BLaER1 (cell line): ENCODE data around the gene UGT2A1.

ENCODE experiments used
- H3K27ac ChIP-seq: shearing (Covaris generic); formaldehyde crosslinking; 2 replicates; pipeline ENCODE4 v1.8.1; 2022
- H3K27me3 ChIP-seq: shearing (Covaris generic); formaldehyde crosslinking; 2 replicates; pipeline ENCODE4 v1.8.1; 2022
- H3K36me3 ChIP-seq: shearing (Covaris generic); formaldehyde crosslinking; 2 replicates; pipeline ENCODE4 v1.8.1; 2022
- H3K4me1 ChIP-seq: shearing (Covaris generic); formaldehyde crosslinking; 2 replicates; pipeline ENCODE4 v1.8.1; 2022
- H3K4me2 ChIP-seq: shearing (Covaris generic); formaldehyde crosslinking; 2 replicates; pipeline ENCODE4 v1.8.1; 2022
- H3K4me3 ChIP-seq: shearing (Covaris generic); formaldehyde crosslinking; 2 replicates; pipeline ENCODE4 v1.8.1; 2022
- H3K9ac ChIP-seq: shearing (Covaris generic); formaldehyde crosslinking; 2 replicates; pipeline ENCODE4 v1.8.1; 2022
- H3K9me3 ChIP-seq: shearing (Covaris generic); formaldehyde crosslinking; 2 replicates; pipeline ENCODE4 v1.8.1; 2022
- H4K20me1 ChIP-seq: shearing (Covaris generic); formaldehyde crosslinking; 2 replicates; pipeline ENCODE4 v1.8.1; 2022
- Cebpa-rat ChIP-seq: shearing (Covaris generic); IDR thresholded peaks from 2 replicates; pipeline ENCODE4 v1.8.1; 2022

The UGT2A1 gene

GRCh38 chr4:69656653-69657158 is 3.7 kb upstream of the UGT2A1 start:
- Histone ChIP-seq H3K36me3 (no peaks in the 10 kb centered on the region), H3K27ac (no peak overlapping the region), H3K9ac (no peak overlapping the region), H3K4me1 (no peaks in the 10 kb centered on the region), H3K27me3 (no peaks in the 10 kb centered on the region), H4K20me1 (no peaks in the 10 kb centered on the region), H3K4me3 (no peak overlapping the region), H3K9me3 (peaks cover 9% of the 10 kb centered on the region; the same call in 1 of the 2 replicates), H3K4me2 (no peak overlapping the region)
- TF ChIP-seq Cebpa-rat = no peak

- Histone ChIP-seq H3K4me1 (no peaks in the 10 kb centered on the region), H3K36me3 (no peaks in the 10 kb centered on the region), H3K27ac (no peak overlapping the region), H3K4me2 (no peak overlapping the region), H3K9ac (no peak overlapping the region), H4K20me1 (no peaks in the 10 kb centered on the region), H3K27me3 (no peaks in the 10 kb centered on the region), H3K4me3 (no peak overlapping the region), H3K9me3 (no peaks in the 10 kb centered on the region)
- TF ChIP-seq Cebpa-rat = no peak
Measured at GRCh38 chr4:69650872-69651271, 2.2 kb downstream of the UGT2A1 start.

- Histone ChIP-seq H3K27me3 (no peaks in the 10 kb centered on the region), H4K20me1 (no peaks in the 10 kb centered on the region), H3K4me3 (no peak overlapping the region), H3K4me1 (no peaks in the 10 kb centered on the region), H3K27ac (no peak overlapping the region), H3K9ac (no peak overlapping the region), H3K9me3 (no peaks in the 10 kb centered on the region), H3K4me2 (no peak overlapping the region), H3K36me3 (no peaks in the 10 kb centered on the region)
- TF ChIP-seq Cebpa-rat = no peak
Measured at GRCh38 chr4:69649629-69650028, 3.4 kb downstream of the UGT2A1 start.

GRCh38 chr4:69649207-69649606 is 3.8 kb downstream of the UGT2A1 start:
- H3K27me3 ChIP-seq = no peaks in the 10 kb centered on the region
- no peaks in the 10 kb centered on the region for H3K9me3 ChIP-seq
- no peak for TF ChIP-seq Cebpa-rat
- no peak overlapping the region for H3K27ac ChIP-seq
- H3K4me1 ChIP-seq = no peaks in the 10 kb centered on the region
- H3K36me3 ChIP-seq = no peaks in the 10 kb centered on the region
- no peak overlapping the region for H3K9ac ChIP-seq
- H4K20me1 ChIP-seq = no peaks in the 10 kb centered on the region
- no peak overlapping the region for H3K4me2 ChIP-seq
- no peak overlapping the region for H3K4me3 ChIP-seq

GRCh38 chr4:69642961-69643360 is 10.1 kb downstream of the UGT2A1 start:
- H3K4me3 ChIP-seq = no peak overlapping the region
- H3K36me3 ChIP-seq = no peaks in the 10 kb centered on the region
- H3K4me1 ChIP-seq = no peaks in the 10 kb centered on the region
- no peak for TF ChIP-seq Cebpa-rat
- H4K20me1 ChIP-seq = no peaks in the 10 kb centered on the region
- no peaks in the 10 kb centered on the region for H3K27me3 ChIP-seq
- no peak overlapping the region for H3K9ac ChIP-seq
- no peak overlapping the region for H3K4me2 ChIP-seq
- H3K27ac ChIP-seq = no peak overlapping the region
- H3K9me3 ChIP-seq = no peaks in the 10 kb centered on the region

- Histone ChIP-seq H3K27ac (no peak overlapping the region), H3K4me2 (no peak overlapping the region), H3K36me3 (no peaks in the 10 kb centered on the region), H3K9ac (no peak overlapping the region), H3K4me1 (no peaks in the 10 kb centered on the region), H4K20me1 (no peaks in the 10 kb centered on the region), H3K4me3 (no peak overlapping the region), H3K9me3 (no peaks in the 10 kb centered on the region), H3K27me3 (no peaks in the 10 kb centered on the region)
- TF ChIP-seq Cebpa-rat = no peak
Measured at GRCh38 chr4:69640289-69640688, 12.8 kb downstream of the UGT2A1 start.

GRCh38 chr4:69639542-69639941 is 13.5 kb downstream of the UGT2A1 start, which contains the start of gene UGT2A2:
TSS of gene UGT2A2 (minus strand) at chr4:69639642. CDS start at chr4:69639640, 2 bp downstream.
- Histone ChIP-seq H3K36me3 (no peaks in the 10 kb centered on the region), H3K9ac (no peak within 1 kb of the TSS)
- TF ChIP-seq Cebpa-rat = no peak

GRCh38 chr4:69617083-69617694 is 35.9 kb downstream of the UGT2A1 start:
- no peaks in the 10 kb centered on the region for H3K9me3 ChIP-seq
- H3K4me1 ChIP-seq = no peaks in the 10 kb centered on the region
- no peak for TF ChIP-seq Cebpa-rat
- no peaks in the 10 kb centered on the region for H4K20me1 ChIP-seq
- no peaks in the 10 kb centered on the region for H3K27me3 ChIP-seq
- no peak overlapping the region for H3K9ac ChIP-seq
- no peak overlapping the region for H3K27ac ChIP-seq
- no peak overlapping the region for H3K4me3 ChIP-seq
- H3K36me3 ChIP-seq = no peaks in the 10 kb centered on the region
- no peak overlapping the region for H3K4me2 ChIP-seq

More at GRCh38 chr4:69639542-69639941, 13.5 kb downstream of the UGT2A1 start, which contains the start of gene UGT2A2:
- no peaks in the 10 kb centered on the region for H4K20me1 ChIP-seq
- H3K27me3 ChIP-seq = no peaks in the 10 kb centered on the region
- H3K9me3 ChIP-seq = no peaks in the 10 kb centered on the region
- no peaks in the 10 kb centered on the region for H3K4me1 ChIP-seq
- no peak within 1 kb of the TSS for H3K4me3 ChIP-seq
- H3K27ac ChIP-seq = no peak within 1 kb of the TSS
- H3K4me2 ChIP-seq = no peak within 1 kb of the TSS

GRCh38 chr4:69610484-69610883 is 42.6 kb downstream of the UGT2A1 start:
- Histone ChIP-seq H3K4me1 (no peaks in the 10 kb centered on the region), H3K4me3 (no peak overlapping the region), H4K20me1 (no peaks in the 10 kb centered on the region), H3K27ac (no peak overlapping the region), H3K4me2 (no peak overlapping the region), H3K36me3 (no peaks in the 10 kb centered on the region), H3K27me3 (no peaks in the 10 kb centered on the region), H3K9me3 (no peaks in the 10 kb centered on the region), H3K9ac (no peak overlapping the region)
- TF ChIP-seq Cebpa-rat = no peak

- Histone ChIP-seq H4K20me1 (no peaks in the 10 kb centered on the region), H3K27me3 (no peaks in the 10 kb centered on the region), H3K27ac (no peak overlapping the region), H3K4me1 (no peaks in the 10 kb centered on the region), H3K4me3 (no peak overlapping the region), H3K36me3 (no peaks in the 10 kb centered on the region), H3K4me2 (no peak overlapping the region), H3K9me3 (no peaks in the 10 kb centered on the region), H3K9ac (no peak overlapping the region)
- no peak for TF ChIP-seq Cebpa-rat
Measured at GRCh38 chr4:69601065-69601464, 52.0 kb downstream of the UGT2A1 start.
